Stomach (tissue), 9 donors: ENCODE measurements around the gene CHAF1A. TPM values are rescaled to one million over a fixed set of nuclear protein-coding genes. Genes with fewer than 3 reads are reported as not detected.

Experiments used
- DNase-seq, 2 donors: peaks; one replicate each; pipeline versions ENCODE4 v3.0.0 to v3.0.0-alpha.2; 2013 to 2019
- H3K27ac ChIP-seq, 5 donors: fragments of 200-600 bp in 4 of 5; sonication (generic) in 4 of 5; one replicate each; pipeline ENCODE4 v1.5.1; 2013 to 2019; ENCODE audit warnings: mild to moderate bottlenecking in 1 of 5, moderate library complexity in 1 of 5
- H3K27me3 ChIP-seq, 3 donors: fragments of 200-600 bp; sonication (generic); one replicate each; pipeline ENCODE4 v1.5.1; 2017 to 2019; ENCODE audit warnings: mixed run types in 1 of 3
- H3K36me3 ChIP-seq, 4 donors: fragments of 200-600 bp; sonication (generic); 1 replicate in 3 of 4; 2 replicates in 1 of 4; pipeline ENCODE4 v1.5.1; 2016 to 2019
- H3K4me1 ChIP-seq, 4 donors: fragments of 200-600 bp; sonication (generic); one replicate each; pipeline ENCODE4 v1.5.1; 2016 to 2019
- H3K4me3 ChIP-seq, 4 donors: fragments of 200-600 bp; sonication (generic) in 3 of 4; one replicate each; pipeline ENCODE4 v1.5.1; 2016 to 2019; ENCODE audit warnings: mild to moderate bottlenecking in 1 of 4
- H3K9me3 ChIP-seq, 4 donors: fragments of 200-600 bp; sonication (generic); one replicate each; pipeline ENCODE4 v1.5.1; 2016 to 2019
- EP300 ChIP-seq: sonication (generic); formaldehyde crosslinking; IDR thresholded peaks from one replicate; pipeline ENCODE4 v1.6.1; 2017; ENCODE audit warnings: antibody characterized with exemption
- POLR2A ChIP-seq, 4 donors: fragments of 450-650 bp; IDR thresholded peaks; one replicate each; pipeline ENCODE4 v1.6.1; 2016; ENCODE audit warnings: antibody characterized with exemption in 4 of 4, control low read depth in 2 of 4, mild to moderate bottlenecking in 1 of 4, moderate library complexity in 1 of 4
- POLR2AphosphoS5 ChIP-seq, 3 donors: sonication (generic); formaldehyde crosslinking; IDR thresholded peaks; one replicate each; pipeline ENCODE4 v1.6.1; 2016; ENCODE audit warnings: antibody characterized with exemption in 3 of 3
- WGBS, 5 donors: extraction: QIAGEN DNeasy Blood & Tissue Kit in 3 of 5; methylation state at CpG; one replicate each; pipeline versions ENCODE4 v1.1.5 to v1.1.7; 2013 to 2018; 5-methylcytosine and 5-hydroxymethylcytosine counted together
- intact Hi-C: fragments of 100-400 bp; cut with DNase I; formaldehyde crosslinking; loops from one replicate; pipeline ENCODE4 v1.15.1; 2023; ENCODE audit warnings: low total_unique reads
- polyA plus RNA-seq, 3 donors: library from polyadenylated mRNA; stranded (reverse); fragments of 200-250 nt; gene quantifications; one replicate each; pipeline ENCODE4 v1.2.3, GENCODE V29; 2013
- total RNA-seq, 5 donors: library from RNA; depleted of rRNA; stranded (reverse); fragments of >200 nt; gene quantifications; one replicate each; pipeline versions ENCODE4 v1.1.0 to v1.2.3, GENCODE V29; 2014 to 2016
- TF ChIP-seq, protein P1 (sequence below), 7 experiments: fragments of 450-650 bp in 4 of 7; fragments of 200-600 bp in 3 of 7; sonication (generic) in 3 of 7; IDR thresholded peaks; one replicate each; pipeline ENCODE4 v1.5.1; 2016 to 2019; ENCODE audit warnings: antibody characterized with exemption in 7 of 7, control low read depth in 2 of 7, mild to moderate bottlenecking in 1 of 7
- donor health status: healthy with polysubstance abuse.
- donor health status: Bipolar disorder and iron deficiency.
- donor health status: healthy.

Gene CHAF1A
- total and polyA plus RNA-seq, 8 donors = 1.8 to 100 (median 6.5) TPM

DNA sequence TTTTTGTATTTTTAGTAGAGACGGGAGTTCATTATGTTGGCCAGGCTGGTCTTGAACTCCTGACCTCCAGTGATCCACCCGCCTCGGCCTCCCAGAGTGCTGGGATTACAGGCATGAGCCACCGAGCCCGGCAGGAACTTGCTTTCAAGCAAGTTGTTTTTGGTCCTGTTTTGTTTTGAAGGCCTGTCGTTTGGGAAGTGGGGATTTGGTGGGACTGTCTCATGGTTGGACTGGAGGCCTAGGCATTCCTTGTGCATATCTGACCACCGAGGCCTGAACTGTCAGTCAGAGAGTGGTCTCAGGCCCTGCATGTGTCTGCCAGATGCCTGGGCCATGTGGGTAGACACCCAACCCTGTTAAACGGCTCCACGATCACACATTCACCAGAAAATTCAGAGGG lies 28.9 kb downstream of the CHAF1A start:
- H3K36me3 ChIP-seq = peaks cover 15 to 75% (median 69%) of the 10 kb centered on the region in 4 donors
- no peak overlapping the region for H3K4me3 ChIP-seq
- no peaks in the 10 kb centered on the region for H3K4me1 ChIP-seq
- H3K9me3 ChIP-seq = no peaks in the 10 kb centered on the region
- intact Hi-C loops = no loop called here
- TF ChIP-seq POLR2A (IDR thresholded peaks at IDR 0.05) (no peak), POLR2AphosphoS5 (IDR thresholded peaks at IDR 0.05) (no peak), EP300 (no peak)
- TF ChIP-seq, protein P1, sequence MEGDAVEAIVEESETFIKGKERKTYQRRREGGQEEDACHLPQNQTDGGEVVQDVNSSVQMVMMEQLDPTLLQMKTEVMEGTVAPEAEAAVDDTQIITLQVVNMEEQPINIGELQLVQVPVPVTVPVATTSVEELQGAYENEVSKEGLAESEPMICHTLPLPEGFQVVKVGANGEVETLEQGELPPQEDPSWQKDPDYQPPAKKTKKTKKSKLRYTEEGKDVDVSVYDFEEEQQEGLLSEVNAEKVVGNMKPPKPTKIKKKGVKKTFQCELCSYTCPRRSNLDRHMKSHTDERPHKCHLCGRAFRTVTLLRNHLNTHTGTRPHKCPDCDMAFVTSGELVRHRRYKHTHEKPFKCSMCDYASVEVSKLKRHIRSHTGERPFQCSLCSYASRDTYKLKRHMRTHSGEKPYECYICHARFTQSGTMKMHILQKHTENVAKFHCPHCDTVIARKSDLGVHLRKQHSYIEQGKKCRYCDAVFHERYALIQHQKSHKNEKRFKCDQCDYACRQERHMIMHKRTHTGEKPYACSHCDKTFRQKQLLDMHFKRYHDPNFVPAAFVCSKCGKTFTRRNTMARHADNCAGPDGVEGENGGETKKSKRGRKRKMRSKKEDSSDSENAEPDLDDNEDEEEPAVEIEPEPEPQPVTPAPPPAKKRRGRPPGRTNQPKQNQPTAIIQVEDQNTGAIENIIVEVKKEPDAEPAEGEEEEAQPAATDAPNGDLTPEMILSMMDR (IDR thresholded peaks at IDR 0.05) = no peak
- peak overlapping the region in 1 of 5 donors; percentile 21 for H3K27ac ChIP-seq
- 80 to 96% (median 88%) methylated on average over 9 of the region's 9 CpGs for WGBS, 5 donors
- H3K27me3 ChIP-seq = no peaks in the 10 kb centered on the region
- no peak for DNase-seq

DNA sequence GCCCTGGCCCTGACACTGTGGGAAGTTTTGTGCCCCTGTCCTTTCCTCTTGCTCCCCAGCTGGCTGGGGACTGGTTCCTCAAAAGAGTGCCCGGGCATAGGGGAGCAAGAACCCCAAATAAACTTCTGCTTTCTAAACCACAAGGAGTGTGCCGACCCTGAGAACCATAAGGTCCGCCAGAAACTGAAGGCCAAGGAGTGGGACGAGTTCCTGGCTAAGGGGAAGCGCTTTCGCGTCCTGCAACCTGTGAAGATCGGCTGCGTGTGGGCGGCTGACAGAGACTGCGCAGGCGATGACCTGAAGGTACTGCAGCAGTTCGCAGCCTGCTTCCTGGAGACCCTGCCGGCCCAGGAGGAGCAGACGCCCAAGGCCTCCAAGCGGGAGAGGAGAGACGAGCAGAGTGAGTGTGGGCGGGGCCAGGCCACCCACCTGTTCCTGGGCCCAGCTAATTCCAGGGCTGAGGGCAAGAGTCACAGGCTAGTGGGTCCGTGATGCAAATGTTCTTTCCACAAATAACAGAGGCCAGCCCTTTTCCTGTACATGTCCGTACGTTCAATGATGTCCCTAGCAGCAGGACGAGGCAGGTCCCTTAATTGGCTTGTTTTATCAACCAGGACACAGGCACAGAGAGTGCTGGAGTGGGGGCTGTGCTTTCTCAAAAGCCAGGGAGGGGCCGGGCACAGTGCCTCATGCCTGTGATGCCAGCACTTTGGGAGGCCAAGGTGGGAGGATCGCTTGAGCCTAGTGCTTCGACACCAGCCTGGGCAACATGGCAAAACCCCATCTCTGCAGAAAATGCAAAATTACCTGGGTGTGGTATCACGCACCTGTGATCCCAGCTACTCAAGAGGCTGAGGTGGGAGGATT lies 29.6 kb downstream of the CHAF1A start:
- 81 to 91% (median 85%) methylated on average over 22 to 26 of the region's 26 CpGs for WGBS, 5 donors
- Histone ChIP-seq H3K4me3 (no peak overlapping the region), H3K27me3 (no peaks in the 10 kb centered on the region), H3K4me1 (no peaks in the 10 kb centered on the region), H3K36me3 (peaks cover 15 to 81% (median 73%) of the 10 kb centered on the region in 4 donors), H3K9me3 (no peaks in the 10 kb centered on the region), H3K27ac (peak overlapping the region in 2 of 5 donors; percentile 14 to 21)
- intact Hi-C loops = no loop called here
- peak in 1 of 2 donors; percentile 13 for DNase-seq
- TF ChIP-seq EP300 = no peak

GRCh38 chr19:4432918-4433506 lies 30.6 kb downstream of the CHAF1A start:
- no peak for DNase-seq
- peaks cover 15 to 81% (median 73%) of the 10 kb centered on the region in 4 donors for H3K36me3 ChIP-seq
- TF ChIP-seq EP300 (no peak), POLR2AphosphoS5 (IDR thresholded peaks at IDR 0.05) (no peak), POLR2A (IDR thresholded peaks at IDR 0.05) (no peak)
- TF ChIP-seq, protein P1 (IDR thresholded peaks at IDR 0.05) = no peak
- no peak overlapping the region for H3K27ac ChIP-seq
- intact Hi-C loops = no loop called here
- no peak overlapping the region for H3K4me3 ChIP-seq
- H3K4me1 ChIP-seq = no peaks in the 10 kb centered on the region
- 89 to 96% (median 95%) methylated on average over 21 to 28 of the region's 28 CpGs for whole genome bisulfite sequencing, 5 donors
- no peaks in the 10 kb centered on the region for H3K9me3 ChIP-seq
- H3K27me3 ChIP-seq = no peaks in the 10 kb centered on the region

GRCh38 chr19:4434391-4434790 lies 32.0 kb downstream of the CHAF1A start:
- H3K27me3 ChIP-seq = no peaks in the 10 kb centered on the region
- 89 to 94% (median 91%) methylated on average over 9 of the region's 9 CpGs for WGBS, 5 donors
- DNase-seq = no peak
- peaks cover 14 to 75% (median 64%) of the 10 kb centered on the region in 4 donors for H3K36me3 ChIP-seq
- H3K4me1 ChIP-seq = no peaks in the 10 kb centered on the region
- TF ChIP-seq POLR2A (IDR thresholded peaks at IDR 0.05) = no peak
- TF ChIP-seq POLR2AphosphoS5 (IDR thresholded peaks at IDR 0.05) = no peak
- no peak for TF ChIP-seq EP300
- TF ChIP-seq, protein P1 (IDR thresholded peaks at IDR 0.05) = no peak
- no peak overlapping the region for H3K4me3 ChIP-seq
- no peak overlapping the region for H3K27ac ChIP-seq
- intact Hi-C loops = no loop called here
- H3K9me3 ChIP-seq = no peaks in the 10 kb centered on the region
